Stomach (tissue), 9 donors: Measurements from ENCODE around the gene TBC1D16. TPM values are rescaled to one million over a fixed set of nuclear protein-coding genes. Genes with fewer than 3 reads are reported as not detected.

Experiments used
- DNase-seq, 2 donors: peaks; one replicate each; pipeline versions ENCODE4 v3.0.0 to v3.0.0-alpha.2; 2013 to 2019
- H3K27ac ChIP-seq, 5 donors: fragments of 200-600 bp in 4 of 5; sonication (generic) in 4 of 5; one replicate each; pipeline ENCODE4 v1.5.1; 2013 to 2019; ENCODE audit warnings: mild to moderate bottlenecking in 1 of 5, moderate library complexity in 1 of 5
- H3K27me3 ChIP-seq, 3 donors: fragments of 200-600 bp; sonication (generic); one replicate each; pipeline ENCODE4 v1.5.1; 2017 to 2019; ENCODE audit warnings: mixed run types in 1 of 3
- H3K36me3 ChIP-seq, 4 donors: fragments of 200-600 bp; sonication (generic); 1 replicate in 3 of 4; 2 replicates in 1 of 4; pipeline ENCODE4 v1.5.1; 2016 to 2019
- H3K4me1 ChIP-seq, 4 donors: fragments of 200-600 bp; sonication (generic); one replicate each; pipeline ENCODE4 v1.5.1; 2016 to 2019
- H3K4me3 ChIP-seq, 4 donors: fragments of 200-600 bp; sonication (generic) in 3 of 4; one replicate each; pipeline ENCODE4 v1.5.1; 2016 to 2019; ENCODE audit warnings: mild to moderate bottlenecking in 1 of 4
- H3K9me3 ChIP-seq, 4 donors: fragments of 200-600 bp; sonication (generic); one replicate each; pipeline ENCODE4 v1.5.1; 2016 to 2019
- CTCF ChIP-seq, 7 experiments: fragments of 450-650 bp in 4 of 7; fragments of 200-600 bp in 3 of 7; sonication (generic) in 3 of 7; IDR thresholded peaks; one replicate each; pipeline ENCODE4 v1.5.1; 2016 to 2019; ENCODE audit warnings: antibody characterized with exemption in 7 of 7, control low read depth in 2 of 7, mild to moderate bottlenecking in 1 of 7
- EP300 ChIP-seq: sonication (generic); formaldehyde crosslinking; IDR thresholded peaks from one replicate; pipeline ENCODE4 v1.6.1; 2017; ENCODE audit warnings: antibody characterized with exemption
- POLR2A ChIP-seq, 4 donors: fragments of 450-650 bp; IDR thresholded peaks; one replicate each; pipeline ENCODE4 v1.6.1; 2016; ENCODE audit warnings: antibody characterized with exemption in 4 of 4, control low read depth in 2 of 4, mild to moderate bottlenecking in 1 of 4, moderate library complexity in 1 of 4
- POLR2AphosphoS5 ChIP-seq, 3 donors: sonication (generic); formaldehyde crosslinking; IDR thresholded peaks; one replicate each; pipeline ENCODE4 v1.6.1; 2016; ENCODE audit warnings: antibody characterized with exemption in 3 of 3
- WGBS, 5 donors: extraction: QIAGEN DNeasy Blood & Tissue Kit in 3 of 5; methylation state at CpG; one replicate each; pipeline versions ENCODE4 v1.1.5 to v1.1.7; 2013 to 2018; 5-methylcytosine and 5-hydroxymethylcytosine counted together
- intact Hi-C: fragments of 100-400 bp; cut with DNase I; formaldehyde crosslinking; loops from one replicate; pipeline ENCODE4 v1.15.1; 2023; ENCODE audit warnings: low total_unique reads
- polyA plus RNA-seq, 3 donors: library from polyadenylated mRNA; stranded (reverse); fragments of 200-250 nt; gene quantifications; one replicate each; pipeline ENCODE4 v1.2.3, GENCODE V29; 2013
- total RNA-seq, 5 donors: library from RNA; depleted of rRNA; stranded (reverse); fragments of >200 nt; gene quantifications; one replicate each; pipeline versions ENCODE4 v1.1.0 to v1.2.3, GENCODE V29; 2014 to 2016
- donor health status: healthy with polysubstance abuse.
- donor health status: Bipolar disorder and iron deficiency.
- donor health status: healthy.

TBC1D16 gene
- total and polyA plus RNA-seq, 8 donors: 3.0 to 22.2 (median 16.8) TPM

- no peak for TF ChIP-seq POLR2AphosphoS5 (IDR thresholded peaks at IDR 0.05)
- intact Hi-C loops: loop anchor here (10.0 kb wide), 1 partner anchor 108 kb away; no protein-coding TSS in a partner anchor
- no peak for DNase-seq
- H3K27ac ChIP-seq: no peak overlapping the region
- H3K4me3 ChIP-seq: no peak overlapping the region
- peaks cover 5 to 15% (median 14%) of the 10 kb centered on the region in 4 donors for H3K4me1 ChIP-seq
- no peaks in the 10 kb centered on the region for H3K36me3 ChIP-seq
- H3K9me3 ChIP-seq: no peaks in the 10 kb centered on the region
- WGBS, 5 donors: 80 to 91% (median 83%) methylated on average over 10 to 14 of the region's 14 CpGs
- peaks cover 0 to 37% (median 6%) of the 10 kb centered on the region in 3 donors for H3K27me3 ChIP-seq
Measured at GRCh38 chr17:79912552-79913330, 122.9 kb downstream of the TBC1D16 start.

DNA sequence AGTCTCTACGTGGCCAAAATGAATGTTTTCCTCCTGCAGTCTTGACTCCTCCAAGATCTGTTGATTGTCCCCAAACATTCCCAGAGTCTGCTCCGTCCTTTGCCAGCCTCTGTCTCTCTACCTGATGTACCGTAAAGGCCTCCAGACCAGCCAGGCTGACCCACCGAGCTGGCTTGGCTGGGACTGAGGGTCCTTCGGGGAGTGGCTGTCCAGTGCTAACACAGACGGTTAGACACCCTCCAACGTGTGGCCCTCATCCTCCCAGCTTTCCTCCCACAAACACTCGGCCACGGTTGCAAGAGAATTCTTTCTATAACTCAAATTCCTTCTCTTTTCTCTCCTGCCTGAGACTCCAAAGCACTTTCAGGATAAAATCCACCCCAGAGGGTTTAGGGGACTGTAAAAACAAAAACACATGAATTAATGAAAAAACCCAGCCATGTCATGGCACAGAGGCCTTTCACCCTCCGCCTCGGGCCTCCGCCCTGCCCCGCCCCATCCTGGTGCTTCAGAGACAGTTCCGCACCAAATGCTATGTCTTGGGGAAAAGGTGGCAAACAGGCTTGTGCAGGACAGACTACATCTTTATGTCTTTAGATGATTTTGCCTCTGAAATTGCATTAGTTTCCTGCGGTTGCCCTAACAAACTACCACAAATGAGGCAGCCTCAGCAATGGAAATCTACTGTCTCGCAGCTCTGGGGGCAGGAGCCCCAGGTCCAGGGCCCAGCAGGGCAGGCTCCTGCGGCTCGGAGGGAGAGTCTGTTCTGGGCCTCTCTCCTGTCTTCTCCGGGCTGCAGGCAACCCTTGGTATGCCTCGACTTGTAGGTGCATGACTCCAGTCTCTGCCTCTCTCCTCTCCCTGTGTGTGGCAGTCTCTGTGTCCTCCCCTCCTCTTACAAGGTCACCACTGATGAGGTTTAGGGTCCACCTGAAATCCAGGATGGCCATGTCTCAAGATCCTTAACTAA, 124.0 kb downstream of the TBC1D16 start:
- no peak overlapping the region for H3K27ac ChIP-seq
- WGBS, 5 donors: 81 to 88% (median 87%) methylated on average over 20 of the region's 20 CpGs
- peaks cover 0 to 39% (median 6%) of the 10 kb centered on the region in 3 donors for H3K27me3 ChIP-seq
- peaks cover 5 to 15% (median 14%) of the 10 kb centered on the region in 4 donors for H3K4me1 ChIP-seq
- no peak for DNase-seq
- intact Hi-C loops: loop anchor here (10.0 kb wide), 1 partner anchor 107 kb away; no protein-coding TSS in a partner anchor
- H3K9me3 ChIP-seq: no peaks in the 10 kb centered on the region
- H3K36me3 ChIP-seq: no peaks in the 10 kb centered on the region
- no peak for TF ChIP-seq POLR2A (IDR thresholded peaks at IDR 0.05)
- H3K4me3 ChIP-seq: no peak overlapping the region

GRCh38 chr17:79910985-79911361, 124.7 kb downstream of the TBC1D16 start:
- peaks cover 5 to 11% (median 8%) of the 10 kb centered on the region in 4 donors for H3K4me1 ChIP-seq
- no peaks in the 10 kb centered on the region for H3K9me3 ChIP-seq
- 71 to 89% (median 85%) methylated on average over 14 of the region's 14 CpGs for whole genome bisulfite sequencing, 5 donors
- H3K27ac ChIP-seq: no peak overlapping the region
- H3K27me3 ChIP-seq: peaks cover 0 to 44% (median 6%) of the 10 kb centered on the region in 3 donors
- no peaks in the 10 kb centered on the region for H3K36me3 ChIP-seq
- intact Hi-C loops: loop anchor here (10.0 kb wide), 1 partner anchor 106 kb away; no protein-coding TSS in a partner anchor
- H3K4me3 ChIP-seq: no peak overlapping the region
- DNase-seq: no peak
- TF ChIP-seq CTCF (IDR thresholded peaks at IDR 0.05) (no peak), POLR2A (IDR thresholded peaks at IDR 0.05) (no peak), EP300 (no peak), POLR2AphosphoS5 (IDR thresholded peaks at IDR 0.05) (no peak)

DNA sequence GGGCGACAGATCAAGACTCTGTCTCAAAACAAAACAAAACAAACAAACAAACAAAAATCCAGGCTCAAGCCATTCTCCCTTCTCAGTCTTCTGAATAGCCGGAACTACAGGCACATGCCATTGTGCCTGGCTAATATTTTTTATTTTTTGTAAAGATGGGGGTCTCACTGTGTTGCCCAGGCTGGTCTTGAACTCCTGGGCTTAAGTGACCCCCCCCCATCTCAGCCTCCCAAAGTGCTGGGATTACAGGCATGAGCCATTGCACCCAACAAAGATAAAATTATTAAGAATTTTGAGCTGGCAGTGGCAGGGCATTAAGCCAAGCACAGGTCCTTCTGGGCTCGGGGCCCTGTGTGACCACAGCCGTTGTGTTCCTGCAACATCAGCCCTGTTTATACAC, 126.6 kb downstream of the TBC1D16 start:
- 32 to 58% (median 47%) methylated on average over 4 of the region's 4 CpGs for WGBS, 5 donors

More for the DNA sequence above, 126.6 kb downstream of the TBC1D16 start:
- Histone ChIP-seq H3K36me3 (no peaks in the 10 kb centered on the region), H3K27ac (no peak overlapping the region), H3K4me1 (no peaks in the 10 kb centered on the region), H3K4me3 (no peak overlapping the region), H3K9me3 (no peaks in the 10 kb centered on the region), H3K27me3 (peaks cover 0 to 52% (median 0%) of the 10 kb centered on the region in 3 donors)
- DNase-seq: no peak
- intact Hi-C loops: no loop called here
- TF ChIP-seq POLR2AphosphoS5 (IDR thresholded peaks at IDR 0.05) (no peak), EP300 (no peak), POLR2A (IDR thresholded peaks at IDR 0.05) (no peak), CTCF (IDR thresholded peaks at IDR 0.05) (no peak)
